HEK293 (cell line): ENCODE data around the gene CITED1.
A peak's percentile ranks its signal among the peaks of the same experiment; 100 is the strongest.
"Not testable (repeated sequence)": the region's sequence is repeated elsewhere in the genome, so short reads cannot be mapped to it uniquely, and the experiment has no call there.

ENCODE experiments used
- CTCF ChIA-PET: fragments of 350-600 bp; formaldehyde crosslinking; extraction: SDS; loops from one replicate; lab custom pipeline; 2021; ENCODE audit warnings: antibody characterized with exemption; lab: Yijun Ruan, JAX
- POLR2A ChIA-PET: fragments of 300-600 bp; formaldehyde crosslinking; extraction: SDS; loops from one replicate; lab custom pipeline; 2020; ENCODE audit warnings: antibody characterized with exemption, inconsistent platforms; lab: Yijun Ruan, JAX
- H3K27ac ChIP-seq: fragments of 200-500 bp; sonication (Bioruptor generic); 2 replicates; pipeline ENCODE4 v1.5.1; 2014; ENCODE audit warnings: low read depth, low read length, control low read depth, inconsistent platforms; ENCODE audit errors: extremely low read depth
- H3K36me3 ChIP-seq, 2 experiments: fragments of 200-500 bp in 1 of 2; sonication (Bioruptor generic) in 1 of 2; 1 replicate in 1 of 2; 2 replicates in 1 of 2; pipeline ENCODE4 v1.5.1; 2014 to 2017; ENCODE audit warnings: inconsistent platforms in 2 of 2, low read length in 2 of 2; ENCODE audit not compliant: control insufficient read depth in 2 of 2, insufficient read depth in 1 of 2
- H3K4me1 ChIP-seq: fragments of 200-500 bp; sonication (Bioruptor generic); 2 replicates; pipeline ENCODE4 v1.5.1; 2014; ENCODE audit warnings: mild to moderate bottlenecking, low read length, inconsistent platforms; ENCODE audit not compliant: control insufficient read depth, insufficient read depth
- H3K4me3 ChIP-seq: 2 replicates; pipeline ENCODE4 v1.5.1; 2011; ENCODE audit warnings: low read depth, mild to moderate bottlenecking, control low read depth, low read length, moderate library complexity
- H3K9me3 ChIP-seq: fragments of 200-500 bp; sonication (Bioruptor generic); 2 replicates; pipeline ENCODE4 v1.5.1; 2014; ENCODE audit warnings: low read depth, low read length, inconsistent platforms; ENCODE audit not compliant: control insufficient read depth, insufficient read depth
- KLF10 ChIP-seq: fragments of 450-650 bp; IDR thresholded peaks from 2 replicates; pipeline ENCODE4 v1.5.1; 2018; ENCODE audit warnings: missing biosample characterization, mild to moderate bottlenecking, missing genetic modification characterization
- MZF1 ChIP-seq: fragments of 450-650 bp; formaldehyde crosslinking; IDR thresholded peaks from 2 replicates; pipeline ENCODE4 v1.5.1; 2017; ENCODE audit warnings: missing biosample characterization, missing genetic modification characterization, borderline replicate concordance
- OSR2 ChIP-seq: fragments of 450-650 bp; formaldehyde crosslinking; IDR thresholded peaks from 2 replicates; pipeline ENCODE4 v1.5.1; 2016; ENCODE audit warnings: missing biosample characterization, missing genetic modification characterization
- RBAK ChIP-seq: fragments of 450-650 bp; formaldehyde crosslinking; IDR thresholded peaks from 2 replicates; pipeline ENCODE4 v1.5.1; 2016; ENCODE audit warnings: missing biosample characterization, missing genetic modification characterization
- ZFP3 ChIP-seq: fragments of 450-650 bp; formaldehyde crosslinking; IDR thresholded peaks from 2 replicates; pipeline ENCODE4 v1.5.1; 2016; ENCODE audit warnings: low read depth, missing biosample characterization, missing genetic modification characterization
- ZNF211 ChIP-seq: fragments of 450-650 bp; formaldehyde crosslinking; IDR thresholded peaks from 2 replicates; pipeline ENCODE4 v1.5.1; 2016; ENCODE audit warnings: low read depth, missing biosample characterization, missing genetic modification characterization
- ZNF311 ChIP-seq: fragments of 450-650 bp; formaldehyde crosslinking; IDR thresholded peaks from 2 replicates; pipeline ENCODE4 v1.5.1; 2017; ENCODE audit warnings: missing biosample characterization, missing genetic modification characterization, borderline replicate concordance
- ZNF514 ChIP-seq: fragments of 450-650 bp; formaldehyde crosslinking; IDR thresholded peaks from 2 replicates; pipeline ENCODE4 v1.5.1; 2016; ENCODE audit warnings: missing biosample characterization, missing genetic modification characterization
- ZNF529 ChIP-seq: fragments of 450-650 bp; formaldehyde crosslinking; IDR thresholded peaks from 2 replicates; pipeline ENCODE4 v1.5.1; 2017; ENCODE audit warnings: missing genetic modification characterization, missing biosample characterization; ENCODE audit not compliant: insufficient replicate concordance
- ZNF555 ChIP-seq: fragments of 450-650 bp; formaldehyde crosslinking; conservative IDR thresholded peaks from 2 replicates; pipeline ENCODE4 v1.5.1; 2017; ENCODE audit warnings: missing biosample characterization, mild to moderate bottlenecking, missing genetic modification characterization, inconsistent platforms
- ZNF629 ChIP-seq: fragments of 450-650 bp; formaldehyde crosslinking; IDR thresholded peaks from 2 replicates; pipeline ENCODE4 v1.5.1; 2017; ENCODE audit warnings: missing biosample characterization, missing genetic modification characterization
- TF ChIP-seq, protein P1 (sequence below): fragments of 450-650 bp; formaldehyde crosslinking; IDR thresholded peaks from 2 replicates; pipeline ENCODE4 v1.5.1; 2016; ENCODE audit warnings: missing biosample characterization, missing genetic modification characterization
- TF ChIP-seq, protein P2 (sequence below): fragments of 450-650 bp; formaldehyde crosslinking; IDR thresholded peaks from 2 replicates; pipeline ENCODE4 v1.5.1; 2017; ENCODE audit warnings: missing biosample characterization, missing genetic modification characterization
- TF ChIP-seq, protein P3 (sequence below): fragments of 450-650 bp; formaldehyde crosslinking; IDR thresholded peaks from 2 replicates; pipeline ENCODE4 v1.5.1; 2016; ENCODE audit warnings: missing biosample characterization, missing genetic modification characterization
- TF ChIP-seq, protein P4 (sequence below): fragments of 450-650 bp; formaldehyde crosslinking; IDR thresholded peaks from 2 replicates; pipeline ENCODE4 v1.5.1; 2016; ENCODE audit warnings: missing biosample characterization, missing genetic modification characterization, low read depth

CITED1 gene

DNA sequence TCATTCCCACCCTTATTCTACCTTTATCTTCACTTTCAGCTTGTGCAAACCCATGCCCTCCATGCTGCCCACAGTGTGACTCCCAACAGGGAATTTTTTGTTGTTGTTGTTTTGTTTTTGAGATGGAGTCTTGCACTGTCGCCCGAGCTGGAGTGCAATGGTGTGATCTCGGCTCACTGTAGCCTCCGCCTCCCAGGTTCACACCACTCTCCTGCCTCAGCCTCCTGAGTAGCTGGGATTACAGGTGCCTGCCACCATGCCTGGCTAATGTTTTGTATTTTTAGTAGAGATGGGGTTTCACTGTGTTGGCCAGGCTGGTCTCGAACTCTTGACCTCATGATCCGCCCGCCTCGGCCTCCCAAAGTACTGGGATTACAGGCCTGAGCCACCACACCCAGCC is 13.9 kb upstream of the CITED1 start:
- TF ChIP-seq, protein P1, sequence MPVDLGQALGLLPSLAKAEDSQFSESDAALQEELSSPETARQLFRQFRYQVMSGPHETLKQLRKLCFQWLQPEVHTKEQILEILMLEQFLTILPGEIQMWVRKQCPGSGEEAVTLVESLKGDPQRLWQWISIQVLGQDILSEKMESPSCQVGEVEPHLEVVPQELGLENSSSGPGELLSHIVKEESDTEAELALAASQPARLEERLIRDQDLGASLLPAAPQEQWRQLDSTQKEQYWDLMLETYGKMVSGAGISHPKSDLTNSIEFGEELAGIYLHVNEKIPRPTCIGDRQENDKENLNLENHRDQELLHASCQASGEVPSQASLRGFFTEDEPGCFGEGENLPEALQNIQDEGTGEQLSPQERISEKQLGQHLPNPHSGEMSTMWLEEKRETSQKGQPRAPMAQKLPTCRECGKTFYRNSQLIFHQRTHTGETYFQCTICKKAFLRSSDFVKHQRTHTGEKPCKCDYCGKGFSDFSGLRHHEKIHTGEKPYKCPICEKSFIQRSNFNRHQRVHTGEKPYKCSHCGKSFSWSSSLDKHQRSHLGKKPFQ (tag by site-specific recombination): peak; percentile 72
- POLR2A ChIA-PET, H3K36me3 ChIP-seq, H3K9me3 ChIP-seq, H3K27ac ChIP-seq, H3K4me3 ChIP-seq, H3K4me1 ChIP-seq: not testable (repeated sequence)
- CTCF ChIA-PET: interaction anchor here (0.7 to 1.1 kb wide), 2 partner anchors 11 to 22 kb away, joined by 3 read pairs; no protein-coding TSS in a partner anchor

DNA sequence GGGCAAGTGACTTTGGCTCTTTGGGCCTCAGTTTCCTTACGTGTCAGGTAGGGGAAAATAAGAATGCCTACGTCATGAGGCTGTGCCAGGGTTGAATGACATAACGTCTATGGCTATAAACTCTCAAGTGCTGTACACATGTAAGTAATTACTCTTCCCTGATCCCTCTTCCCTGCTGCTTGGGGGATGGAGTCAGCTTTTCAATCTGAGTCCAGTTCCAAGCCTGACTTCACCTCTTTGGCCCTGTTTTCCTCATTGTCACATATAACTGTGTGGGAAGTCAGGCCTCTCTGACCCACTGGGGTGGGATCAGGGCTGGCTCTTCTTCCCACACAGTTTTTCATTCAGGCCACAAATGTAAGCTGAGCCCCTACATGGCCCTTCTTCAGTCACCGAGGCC is 11.4 kb upstream of the CITED1 start:
- TF ChIP-seq, protein P2, sequence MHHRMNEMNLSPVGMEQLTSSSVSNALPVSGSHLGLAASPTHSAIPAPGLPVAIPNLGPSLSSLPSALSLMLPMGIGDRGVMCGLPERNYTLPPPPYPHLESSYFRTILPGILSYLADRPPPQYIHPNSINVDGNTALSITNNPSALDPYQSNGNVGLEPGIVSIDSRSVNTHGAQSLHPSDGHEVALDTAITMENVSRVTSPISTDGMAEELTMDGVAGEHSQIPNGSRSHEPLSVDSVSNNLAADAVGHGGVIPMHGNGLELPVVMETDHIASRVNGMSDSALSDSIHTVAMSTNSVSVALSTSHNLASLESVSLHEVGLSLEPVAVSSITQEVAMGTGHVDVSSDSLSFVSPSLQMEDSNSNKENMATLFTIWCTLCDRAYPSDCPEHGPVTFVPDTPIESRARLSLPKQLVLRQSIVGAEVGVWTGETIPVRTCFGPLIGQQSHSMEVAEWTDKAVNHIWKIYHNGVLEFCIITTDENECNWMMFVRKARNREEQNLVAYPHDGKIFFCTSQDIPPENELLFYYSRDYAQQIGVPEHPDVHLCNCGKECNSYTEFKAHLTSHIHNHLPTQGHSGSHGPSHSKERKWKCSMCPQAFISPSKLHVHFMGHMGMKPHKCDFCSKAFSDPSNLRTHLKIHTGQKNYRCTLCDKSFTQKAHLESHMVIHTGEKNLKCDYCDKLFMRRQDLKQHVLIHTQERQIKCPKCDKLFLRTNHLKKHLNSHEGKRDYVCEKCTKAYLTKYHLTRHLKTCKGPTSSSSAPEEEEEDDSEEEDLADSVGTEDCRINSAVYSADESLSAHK (tag by site-specific recombination): no peak
- TF ChIP-seq KLF10 (tag by site-specific recombination) (no peak), ZNF555 (tag by site-specific recombination) (no peak), ZNF629 (no peak), ZFP3 (tag by site-specific recombination) (no peak), OSR2 (no peak), ZNF311 (no peak), ZNF529 (no peak), RBAK (no peak), ZNF514 (no peak), ZNF211 (tag by site-specific recombination) (no peak), MZF1 (tag by site-specific recombination) (peak; percentile 73; the same call in 1 of the 2 replicates)
- TF ChIP-seq, protein P3, sequence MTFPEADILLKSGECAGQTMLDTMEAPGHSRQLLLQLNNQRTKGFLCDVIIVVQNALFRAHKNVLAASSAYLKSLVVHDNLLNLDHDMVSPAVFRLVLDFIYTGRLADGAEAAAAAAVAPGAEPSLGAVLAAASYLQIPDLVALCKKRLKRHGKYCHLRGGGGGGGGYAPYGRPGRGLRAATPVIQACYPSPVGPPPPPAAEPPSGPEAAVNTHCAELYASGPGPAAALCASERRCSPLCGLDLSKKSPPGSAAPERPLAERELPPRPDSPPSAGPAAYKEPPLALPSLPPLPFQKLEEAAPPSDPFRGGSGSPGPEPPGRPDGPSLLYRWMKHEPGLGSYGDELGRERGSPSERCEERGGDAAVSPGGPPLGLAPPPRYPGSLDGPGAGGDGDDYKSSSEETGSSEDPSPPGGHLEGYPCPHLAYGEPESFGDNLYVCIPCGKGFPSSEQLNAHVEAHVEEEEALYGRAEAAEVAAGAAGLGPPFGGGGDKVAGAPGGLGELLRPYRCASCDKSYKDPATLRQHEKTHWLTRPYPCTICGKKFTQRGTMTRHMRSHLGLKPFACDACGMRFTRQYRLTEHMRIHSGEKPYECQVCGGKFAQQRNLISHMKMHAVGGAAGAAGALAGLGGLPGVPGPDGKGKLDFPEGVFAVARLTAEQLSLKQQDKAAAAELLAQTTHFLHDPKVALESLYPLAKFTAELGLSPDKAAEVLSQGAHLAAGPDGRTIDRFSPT (tag by site-specific recombination): no peak
- TF ChIP-seq, protein P4, sequence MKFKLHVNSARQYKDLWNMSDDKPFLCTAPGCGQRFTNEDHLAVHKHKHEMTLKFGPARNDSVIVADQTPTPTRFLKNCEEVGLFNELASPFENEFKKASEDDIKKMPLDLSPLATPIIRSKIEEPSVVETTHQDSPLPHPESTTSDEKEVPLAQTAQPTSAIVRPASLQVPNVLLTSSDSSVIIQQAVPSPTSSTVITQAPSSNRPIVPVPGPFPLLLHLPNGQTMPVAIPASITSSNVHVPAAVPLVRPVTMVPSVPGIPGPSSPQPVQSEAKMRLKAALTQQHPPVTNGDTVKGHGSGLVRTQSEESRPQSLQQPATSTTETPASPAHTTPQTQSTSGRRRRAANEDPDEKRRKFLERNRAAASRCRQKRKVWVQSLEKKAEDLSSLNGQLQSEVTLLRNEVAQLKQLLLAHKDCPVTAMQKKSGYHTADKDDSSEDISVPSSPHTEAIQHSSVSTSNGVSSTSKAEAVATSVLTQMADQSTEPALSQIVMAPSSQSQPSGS (tag by site-specific recombination): 0 out of 2 replicates have a peak, but pooled peaks have one; percentile 42
- Histone ChIP-seq H3K9me3 (no peaks in the 10 kb centered on the region), H3K4me3 (no peak overlapping the region), H3K27ac (no peak overlapping the region), H3K36me3 (no peaks in the 10 kb centered on the region), H3K4me1 (no peaks in the 10 kb centered on the region)
- ChIA-PET CTCF (interaction anchor here (1.4 kb wide), 1 partner anchor 40 kb away, joined by 3 read pairs; no protein-coding TSS in a partner anchor), POLR2A (no interaction called here)
